ENCODE measurements around the gene ANKRD62. TPM values are rescaled to one million over a fixed set of nuclear protein-coding genes. Genes with fewer than 3 reads are reported as not detected.

ANKRD62 gene
- total RNA-seq, 1 donor from 2014 or later, result 0.17 TPM

DNA sequence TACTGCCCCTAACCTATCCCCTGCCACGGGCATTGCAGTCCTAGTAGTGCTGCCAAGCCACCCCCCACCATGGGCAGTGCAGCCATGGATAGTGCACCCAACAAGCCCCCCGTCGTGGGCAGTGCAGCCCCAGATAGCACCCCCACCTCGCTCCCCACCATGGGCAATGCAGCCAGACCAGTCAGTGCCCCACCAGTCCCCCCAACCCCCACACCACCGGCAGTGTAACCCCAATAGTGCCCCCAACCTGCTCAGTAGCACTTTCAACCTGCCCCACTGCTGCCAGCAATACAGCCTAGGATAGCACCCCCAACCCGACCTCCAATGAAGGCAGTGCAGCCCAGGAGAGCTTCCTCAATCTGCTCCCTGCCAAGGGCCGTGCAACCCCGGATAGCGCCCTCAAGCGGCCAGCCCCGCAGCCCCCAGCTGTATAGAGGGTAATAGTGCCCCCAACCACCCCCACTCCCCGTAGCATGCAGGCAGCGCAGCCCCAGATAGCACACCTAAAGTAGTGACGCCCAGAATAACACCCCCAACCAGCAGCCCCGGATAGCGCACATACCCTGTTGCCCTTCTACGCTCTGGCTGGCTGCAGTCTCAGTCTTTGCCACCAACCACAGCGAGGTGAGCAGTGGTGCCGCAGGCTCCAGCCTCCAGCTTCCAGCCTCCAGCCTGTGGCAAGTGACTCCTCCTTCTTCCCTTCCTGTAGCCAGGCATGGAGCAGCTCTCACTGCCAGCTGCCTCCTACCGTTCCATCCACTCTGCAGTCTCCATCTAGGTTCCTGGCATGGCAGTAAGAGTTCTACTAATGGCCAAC, 45.4 kb upstream of the ANKRD62 start:
- no peak for DNase-seq
- TF ChIP-seq, protein P1, sequence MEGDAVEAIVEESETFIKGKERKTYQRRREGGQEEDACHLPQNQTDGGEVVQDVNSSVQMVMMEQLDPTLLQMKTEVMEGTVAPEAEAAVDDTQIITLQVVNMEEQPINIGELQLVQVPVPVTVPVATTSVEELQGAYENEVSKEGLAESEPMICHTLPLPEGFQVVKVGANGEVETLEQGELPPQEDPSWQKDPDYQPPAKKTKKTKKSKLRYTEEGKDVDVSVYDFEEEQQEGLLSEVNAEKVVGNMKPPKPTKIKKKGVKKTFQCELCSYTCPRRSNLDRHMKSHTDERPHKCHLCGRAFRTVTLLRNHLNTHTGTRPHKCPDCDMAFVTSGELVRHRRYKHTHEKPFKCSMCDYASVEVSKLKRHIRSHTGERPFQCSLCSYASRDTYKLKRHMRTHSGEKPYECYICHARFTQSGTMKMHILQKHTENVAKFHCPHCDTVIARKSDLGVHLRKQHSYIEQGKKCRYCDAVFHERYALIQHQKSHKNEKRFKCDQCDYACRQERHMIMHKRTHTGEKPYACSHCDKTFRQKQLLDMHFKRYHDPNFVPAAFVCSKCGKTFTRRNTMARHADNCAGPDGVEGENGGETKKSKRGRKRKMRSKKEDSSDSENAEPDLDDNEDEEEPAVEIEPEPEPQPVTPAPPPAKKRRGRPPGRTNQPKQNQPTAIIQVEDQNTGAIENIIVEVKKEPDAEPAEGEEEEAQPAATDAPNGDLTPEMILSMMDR (IDR thresholded peaks at IDR 0.05; ENCODE audit: partially characterized antibody, unreplicated experiment), result no peak
- H3K27me3 Mint-ChIP-seq (ENCODE audit: unreplicated experiment), result peaks cover 3% of the 10 kb centered on the region
- peaks cover 10% of the 10 kb centered on the region for H3K4me1 Mint-ChIP-seq (ENCODE audit: low read depth, unreplicated experiment)
- peaks cover 2% of the 10 kb centered on the region for H3K9me3 Mint-ChIP-seq (ENCODE audit: unreplicated experiment)
- no peaks in the 10 kb centered on the region for H3K36me3 Mint-ChIP-seq (ENCODE audit: unreplicated experiment)
- H3K27ac Mint-ChIP-seq (ENCODE audit: unreplicated experiment), result no peak overlapping the region
- no peak overlapping the region for H3K4me3 Mint-ChIP-seq (ENCODE audit: unreplicated experiment)

DNA sequence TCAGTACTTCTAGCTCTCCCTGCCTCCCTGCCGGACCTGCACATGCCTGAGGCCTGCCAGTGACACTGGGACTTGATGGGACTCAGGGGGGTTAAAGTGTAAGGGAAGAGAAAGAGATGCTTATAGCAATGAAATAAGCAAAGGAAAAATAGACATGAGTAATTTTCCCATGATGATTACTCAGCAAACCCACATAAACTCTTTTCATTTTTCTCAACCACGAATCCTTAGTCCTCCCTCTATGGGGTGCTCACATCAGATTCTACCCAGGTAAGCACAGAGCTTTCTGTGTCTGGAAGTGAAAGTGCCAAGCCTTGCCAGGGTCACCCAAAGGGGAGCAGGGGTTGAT, 44.8 kb upstream of the ANKRD62 start:
- Mint-ChIP-seq H3K27ac (ENCODE audit: unreplicated experiment) (no peak overlapping the region), H3K27me3 (ENCODE audit: unreplicated experiment) (peaks cover 3% of the 10 kb centered on the region), H3K9me3 (ENCODE audit: unreplicated experiment) (peaks cover 2% of the 10 kb centered on the region), H3K36me3 (ENCODE audit: unreplicated experiment) (no peaks in the 10 kb centered on the region), H3K4me1 (ENCODE audit: low read depth, unreplicated experiment) (peaks cover 9% of the 10 kb centered on the region), H3K4me3 (ENCODE audit: unreplicated experiment) (no peak overlapping the region)
- DNase-seq, result no peak
- TF ChIP-seq, protein P1 (IDR thresholded peaks at IDR 0.05; ENCODE audit: partially characterized antibody, unreplicated experiment), result no peak

DNA sequence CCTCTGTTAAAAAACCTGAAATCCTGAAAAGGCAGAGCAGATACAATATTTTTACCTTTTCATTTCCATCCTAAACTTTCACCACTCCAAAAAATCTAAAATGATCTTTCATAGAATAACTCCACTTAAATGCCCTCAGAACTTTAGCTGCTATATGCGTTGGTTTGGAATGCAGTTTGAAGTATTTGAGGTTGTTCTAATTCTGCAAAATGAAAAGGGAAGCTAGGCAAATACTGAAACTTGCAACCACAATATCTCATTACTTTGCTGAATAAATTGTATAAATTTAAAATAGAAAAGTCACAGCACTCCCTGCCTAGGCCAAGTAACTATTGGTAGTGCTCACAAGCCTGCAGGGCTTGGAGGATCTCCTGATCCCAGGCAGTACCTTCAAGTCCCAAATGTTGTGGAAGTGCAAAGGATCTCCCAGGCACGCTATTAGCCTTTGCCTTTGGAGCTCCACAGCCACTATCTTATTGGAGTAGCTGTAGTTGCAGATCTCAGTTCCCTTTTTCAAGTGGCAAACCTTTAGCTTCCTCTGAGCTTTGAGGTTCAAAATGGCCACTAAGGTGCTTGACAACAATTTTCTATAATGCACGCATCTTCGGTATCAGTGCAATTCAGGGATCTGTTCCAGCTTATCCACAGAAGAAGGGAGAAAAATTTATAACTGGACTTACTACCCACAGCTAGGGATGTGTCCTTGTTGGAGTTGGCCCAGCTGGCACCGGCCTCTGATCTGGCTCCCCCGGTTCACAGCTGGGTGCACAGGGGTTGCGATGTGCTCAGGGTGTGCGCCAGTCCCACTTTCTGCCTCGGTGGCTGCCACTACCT, 43.4 kb upstream of the ANKRD62 start:
- Mint-ChIP-seq H3K4me3 (ENCODE audit: unreplicated experiment) (no peak overlapping the region), H3K9me3 (ENCODE audit: unreplicated experiment) (no peaks in the 10 kb centered on the region), H3K27ac (ENCODE audit: unreplicated experiment) (no peak overlapping the region), H3K4me1 (ENCODE audit: low read depth, unreplicated experiment) (no peaks in the 10 kb centered on the region), H3K36me3 (ENCODE audit: unreplicated experiment) (no peaks in the 10 kb centered on the region), H3K27me3 (ENCODE audit: unreplicated experiment) (peaks cover 3% of the 10 kb centered on the region)
- DNase-seq, result no peak
- TF ChIP-seq, protein P1 (IDR thresholded peaks at IDR 0.05; ENCODE audit: partially characterized antibody, unreplicated experiment), result no peak

DNA sequence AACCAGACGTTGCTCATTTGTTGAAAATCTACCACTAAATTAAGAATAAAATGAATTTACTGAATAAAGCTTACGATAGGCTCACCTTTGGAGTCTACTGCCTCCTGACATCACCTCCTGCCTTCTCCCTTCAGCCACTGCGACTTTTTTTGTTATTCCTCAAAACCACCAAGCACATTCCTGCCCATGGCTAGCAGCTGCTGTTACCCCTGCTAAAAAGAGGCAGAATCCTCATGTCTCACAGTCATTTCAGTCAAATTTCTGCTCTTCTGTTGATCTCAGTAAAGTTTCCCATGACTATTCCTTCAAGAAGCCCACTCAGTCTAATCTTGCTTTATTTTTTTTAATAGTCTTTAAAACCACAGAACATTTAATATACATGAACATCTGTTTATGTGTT, 40.8 kb upstream of the ANKRD62 start:
- H3K27ac Mint-ChIP-seq (ENCODE audit: unreplicated experiment), result no peak overlapping the region
- H3K4me1 Mint-ChIP-seq (ENCODE audit: low read depth, unreplicated experiment), result no peaks in the 10 kb centered on the region
- no peak for DNase-seq
- H3K9me3 Mint-ChIP-seq (ENCODE audit: unreplicated experiment), result peaks cover 3% of the 10 kb centered on the region
- H3K36me3 Mint-ChIP-seq (ENCODE audit: unreplicated experiment), result no peaks in the 10 kb centered on the region
- H3K4me3 Mint-ChIP-seq (ENCODE audit: unreplicated experiment), result no peak overlapping the region
- TF ChIP-seq, protein P1 (IDR thresholded peaks at IDR 0.05; ENCODE audit: partially characterized antibody, unreplicated experiment), result no peak
- H3K27me3 Mint-ChIP-seq (ENCODE audit: unreplicated experiment), result peaks cover 1% of the 10 kb centered on the region

DNA sequence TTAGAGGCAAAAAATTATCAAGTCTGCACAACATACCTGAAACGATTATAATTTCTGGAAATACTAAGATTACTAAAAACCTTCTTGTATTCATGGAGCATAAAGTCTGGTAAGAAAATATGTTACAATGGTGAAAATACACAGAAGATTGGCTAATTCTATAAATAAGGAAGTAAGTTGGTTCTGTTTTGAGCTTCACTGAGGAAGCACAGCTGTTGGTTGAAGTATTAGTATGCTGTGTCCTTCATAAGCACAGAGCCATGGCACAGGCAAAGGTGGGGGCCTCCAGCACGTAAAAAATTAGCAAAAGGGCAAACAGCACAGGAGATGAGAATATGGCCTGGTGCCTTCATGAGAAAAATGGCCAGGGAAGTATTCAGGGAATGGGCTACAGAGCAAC, 40.4 kb upstream of the ANKRD62 start:
- Mint-ChIP-seq H3K9me3 (ENCODE audit: unreplicated experiment) (peaks cover 3% of the 10 kb centered on the region), H3K4me1 (ENCODE audit: low read depth, unreplicated experiment) (no peaks in the 10 kb centered on the region), H3K27ac (ENCODE audit: unreplicated experiment) (no peak overlapping the region), H3K27me3 (ENCODE audit: unreplicated experiment) (no peaks in the 10 kb centered on the region), H3K4me3 (ENCODE audit: unreplicated experiment) (no peak overlapping the region), H3K36me3 (ENCODE audit: unreplicated experiment) (no peaks in the 10 kb centered on the region)
- no peak for DNase-seq
- TF ChIP-seq, protein P1 (IDR thresholded peaks at IDR 0.05; ENCODE audit: partially characterized antibody, unreplicated experiment), result no peak
